HFFc6 (cell line): ENCODE data around the gene BCKDK. TPM values are rescaled to one million over a fixed set of nuclear protein-coding genes. Genes with fewer than 3 reads are reported as not detected.

ENCODE experiments used
- DNase-seq: peaks from one replicate; pipeline ENCODE4 v3.0.0-alpha.2; 2018
- H3K27ac Mint-ChIP-seq: 2 replicates; pipeline ENCODE4 v1.8.0; 2020; ENCODE audit warnings: mild to moderate bottlenecking, mixed read lengths
- H3K27me3 Mint-ChIP-seq: 2 replicates; pipeline ENCODE4 v1.8.0; 2021; ENCODE audit warnings: mild to moderate bottlenecking, moderate library complexity, mixed read lengths; ENCODE audit not compliant: insufficient read depth
- H3K36me3 Mint-ChIP-seq: 2 replicates; pipeline ENCODE4 v1.8.0; 2021; ENCODE audit warnings: low read depth, mixed read lengths
- H3K4me1 Mint-ChIP-seq: 2 replicates; pipeline ENCODE4 v1.8.0; 2020; ENCODE audit warnings: low read depth, mixed read lengths
- H3K4me3 Mint-ChIP-seq: 2 replicates; pipeline ENCODE4 v1.8.0; 2020; ENCODE audit warnings: mild to moderate bottlenecking, moderate library complexity, mixed read lengths
- H3K9me3 Mint-ChIP-seq: 2 replicates; pipeline ENCODE4 v1.8.0; 2020; ENCODE audit warnings: mild to moderate bottlenecking, mixed read lengths
- CTCF ChIP-seq: fragments of 200-600 bp; sonication (generic); IDR thresholded peaks from 2 replicates; pipeline ENCODE4 v1.5.0; 2021; ENCODE audit warnings: antibody characterized with exemption, mild to moderate bottlenecking
- total RNA-seq, 6 experiments: library from RNA; stranded (reverse); fragmentation: NEBNext Ultra II Directional; extraction: Animal tissue kit (Norgen Biotek cat#: 25700); gene quantifications; 2 replicates in 1 of 6; 3 replicates in 5 of 6; pipeline ENCODE4 v1.2.3, GENCODE V29; 2021

The BCKDK gene
- total RNA-seq, 6 experiments from 2014 or later, result 56.8 to 64.8 (median 59.4) TPM

- TF ChIP-seq CTCF, result no peak
- DNase-seq, result no peak
- H3K27ac Mint-ChIP-seq, result peak overlapping the region; percentile 1; the same call in 1 of the 2 replicates
- H3K27me3 Mint-ChIP-seq, result peaks cover 1% of the 10 kb centered on the region; the same call in 1 of the 2 replicates
- H3K4me1 Mint-ChIP-seq, result no peaks in the 10 kb centered on the region; the same call in 1 of the 2 replicates
- H3K9me3 Mint-ChIP-seq, result no peaks in the 10 kb centered on the region
- peaks cover 13% of the 10 kb centered on the region for H3K36me3 Mint-ChIP-seq
- H3K4me3 Mint-ChIP-seq, result no peak overlapping the region
These were observed 26.5 kb upstream of the BCKDK start for GRCh38 chr16:31081428-31082351.

GRCh38 chr16:31082368-31083045 lies 25.7 kb upstream of the BCKDK start:
- H3K27me3 Mint-ChIP-seq, result peaks cover 3% of the 10 kb centered on the region

GRCh38 chr16:31083081-31083480 lies 25.1 kb upstream of the BCKDK start:
- TF ChIP-seq CTCF, result no peak
- no peak for DNase-seq
- H3K27ac Mint-ChIP-seq, result no peak overlapping the region
- H3K4me3 Mint-ChIP-seq, result no peak overlapping the region
- H3K27me3 Mint-ChIP-seq, result peaks cover 3% of the 10 kb centered on the region
- H3K9me3 Mint-ChIP-seq, result no peaks in the 10 kb centered on the region
- H3K4me1 Mint-ChIP-seq, result no peaks in the 10 kb centered on the region; the same call in 1 of the 2 replicates
- H3K36me3 Mint-ChIP-seq, result peaks cover 8% of the 10 kb centered on the region

More at GRCh38 chr16:31082368-31083045, 25.7 kb upstream of the BCKDK start:
- DNase-seq, result no peak
- peaks cover 13% of the 10 kb centered on the region for H3K36me3 Mint-ChIP-seq
- H3K4me1 Mint-ChIP-seq, result no peaks in the 10 kb centered on the region; the same call in 1 of the 2 replicates
- no peaks in the 10 kb centered on the region for H3K9me3 Mint-ChIP-seq
- H3K4me3 Mint-ChIP-seq, result no peak overlapping the region
- H3K27ac Mint-ChIP-seq, result peak overlapping the region; percentile 1; the same call in 1 of the 2 replicates
- no peak for TF ChIP-seq CTCF

- peaks cover 6% of the 10 kb centered on the region; the same call in 1 of the 2 replicates for H3K36me3 Mint-ChIP-seq
- DNase-seq, result no peak
- H3K4me3 Mint-ChIP-seq, result no peak overlapping the region
- no peaks in the 10 kb centered on the region; the same call in 1 of the 2 replicates for H3K4me1 Mint-ChIP-seq
- peaks cover 3% of the 10 kb centered on the region for H3K27me3 Mint-ChIP-seq
- no peak for TF ChIP-seq CTCF
- H3K9me3 Mint-ChIP-seq, result no peaks in the 10 kb centered on the region
- no peak overlapping the region; the same call in 1 of the 2 replicates for H3K27ac Mint-ChIP-seq
These were observed 24.6 kb upstream of the BCKDK start for GRCh38 chr16:31083556-31083955.

- no peak for DNase-seq
- Mint-ChIP-seq H3K27ac (no peak overlapping the region), H3K9me3 (no peaks in the 10 kb centered on the region), H3K27me3 (peaks cover 3% of the 10 kb centered on the region), H3K4me3 (no peak overlapping the region), H3K36me3 (peaks cover 6% of the 10 kb centered on the region; the same call in 1 of the 2 replicates), H3K4me1 (no peaks in the 10 kb centered on the region; the same call in 1 of the 2 replicates)
- TF ChIP-seq CTCF, result no peak
These were observed 24.2 kb upstream of the BCKDK start for GRCh38 chr16:31083981-31084380.
